Measurements from ENCODE around the gene XKR7.

DNA sequence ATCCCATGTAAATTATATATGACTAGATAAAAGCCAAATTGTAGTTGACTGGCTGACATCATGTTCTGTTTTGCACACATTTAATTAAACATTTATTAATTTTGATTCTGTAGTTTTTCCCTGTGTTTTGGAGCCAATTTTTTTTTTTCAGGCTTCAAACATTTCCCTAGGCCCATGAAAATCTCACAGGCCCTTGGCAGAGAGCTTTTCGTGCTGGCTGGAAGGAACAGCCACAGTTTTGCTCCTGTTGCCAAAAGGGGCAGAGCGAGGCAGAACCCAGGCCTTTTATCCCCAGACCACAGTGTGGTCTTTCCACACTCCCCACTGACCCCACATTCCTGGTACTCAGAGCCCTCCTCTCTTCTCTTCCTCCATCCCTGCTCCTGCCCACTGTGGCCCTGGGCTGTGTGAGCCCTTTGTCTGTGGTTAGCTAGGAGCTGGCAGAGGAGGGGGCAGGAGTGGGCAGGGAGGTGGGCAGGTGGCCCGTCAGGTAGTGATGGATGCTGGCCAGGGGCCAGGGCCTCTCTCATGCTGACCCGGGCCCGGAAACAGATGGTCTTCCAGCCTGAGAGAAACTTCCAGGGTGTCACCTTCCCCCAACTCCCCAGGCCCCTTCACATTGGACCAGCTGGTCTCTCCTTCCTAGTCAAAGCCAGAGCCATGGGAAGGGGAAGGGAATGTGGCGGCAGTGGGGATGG is 22.8 kb downstream of the XKR7 start:
- TF ChIP-seq, protein P1, sequence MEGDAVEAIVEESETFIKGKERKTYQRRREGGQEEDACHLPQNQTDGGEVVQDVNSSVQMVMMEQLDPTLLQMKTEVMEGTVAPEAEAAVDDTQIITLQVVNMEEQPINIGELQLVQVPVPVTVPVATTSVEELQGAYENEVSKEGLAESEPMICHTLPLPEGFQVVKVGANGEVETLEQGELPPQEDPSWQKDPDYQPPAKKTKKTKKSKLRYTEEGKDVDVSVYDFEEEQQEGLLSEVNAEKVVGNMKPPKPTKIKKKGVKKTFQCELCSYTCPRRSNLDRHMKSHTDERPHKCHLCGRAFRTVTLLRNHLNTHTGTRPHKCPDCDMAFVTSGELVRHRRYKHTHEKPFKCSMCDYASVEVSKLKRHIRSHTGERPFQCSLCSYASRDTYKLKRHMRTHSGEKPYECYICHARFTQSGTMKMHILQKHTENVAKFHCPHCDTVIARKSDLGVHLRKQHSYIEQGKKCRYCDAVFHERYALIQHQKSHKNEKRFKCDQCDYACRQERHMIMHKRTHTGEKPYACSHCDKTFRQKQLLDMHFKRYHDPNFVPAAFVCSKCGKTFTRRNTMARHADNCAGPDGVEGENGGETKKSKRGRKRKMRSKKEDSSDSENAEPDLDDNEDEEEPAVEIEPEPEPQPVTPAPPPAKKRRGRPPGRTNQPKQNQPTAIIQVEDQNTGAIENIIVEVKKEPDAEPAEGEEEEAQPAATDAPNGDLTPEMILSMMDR (optimal IDR thresholded peaks at IDR 0.05 in 1 of 3, IDR thresholded peaks at IDR 0.05 in 1 of 3, conservative IDR thresholded peaks at IDR 0.05 in 1 of 3; ENCODE audit: extremely low read depth in 1 of 3, insufficient read depth in 2 of 3, low read length in 3 of 3) = no peak
- no peak for TF ChIP-seq EZH2 (IDR thresholded peaks at IDR 0.05; ENCODE audit: low read length)

All from keratinocyte (primary cell).